RPMI7951 (cell line): ENCODE results near the gene EPS8. TPM values are rescaled to one million over a fixed set of nuclear protein-coding genes. Genes with fewer than 3 reads are reported as not detected.
"Not testable (repeated sequence)": the region's sequence is repeated elsewhere in the genome, so short reads cannot be mapped to it uniquely, and the experiment has no call there.

Experiments
- DNase-seq: peaks from one replicate; pipeline ENCODE4 v3.0.0-alpha.2; 2012; ENCODE audit warnings: low read depth
- total RNA-seq: library from RNA; depleted of rRNA; stranded (reverse); fragments of >200 nt; shearing (Covaris generic); gene quantifications from 2 replicates; pipeline ENCODE4 v1.2.3, GENCODE V29; 2014

The EPS8 gene
- total RNA-seq, 1 experiment from 2014 or later: 38.4 TPM

DNA sequence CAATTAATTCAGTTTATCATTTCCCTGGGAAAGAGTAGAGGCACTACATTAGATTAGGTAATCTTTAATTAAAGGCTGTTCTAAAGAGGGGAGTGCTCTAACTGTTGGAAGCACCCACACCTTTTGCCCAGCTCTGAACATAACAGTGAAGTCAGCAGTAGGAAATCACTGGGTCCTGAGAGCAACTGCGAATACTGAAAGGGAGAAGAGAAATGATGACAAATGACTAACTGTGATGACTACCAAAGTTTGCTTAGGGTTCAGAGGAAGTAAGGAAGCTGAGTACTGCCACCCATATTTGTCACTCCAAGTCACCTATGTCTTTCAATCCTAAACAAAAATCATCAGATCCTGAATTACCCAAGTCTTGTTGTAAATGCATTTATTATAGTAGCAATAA lies 140.6 kb downstream of the EPS8 start:
- DNase-seq: no peak

DNA sequence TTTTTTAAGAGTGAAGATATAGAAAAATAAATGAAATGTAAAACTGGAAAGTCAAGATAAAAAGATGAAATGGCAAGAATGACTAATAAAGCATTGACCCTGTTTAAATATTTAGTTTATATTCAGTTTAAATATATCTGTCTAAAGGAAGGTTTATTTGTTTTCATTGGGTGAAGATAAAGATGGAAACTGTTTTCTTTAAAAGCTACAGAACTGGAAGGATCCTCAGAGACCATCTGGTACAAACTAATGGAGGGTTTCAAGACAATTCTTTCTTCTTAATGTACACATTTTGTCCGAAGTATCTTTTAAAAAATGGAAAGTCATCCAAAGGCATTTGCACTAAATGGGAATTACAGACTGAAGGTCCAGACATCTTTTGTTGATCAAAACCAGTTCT lies 142.6 kb downstream of the EPS8 start:
- no peak for DNase-seq

GRCh38 chr12:15644700-15645099 lies 144.5 kb downstream of the EPS8 start:
- no peak for DNase-seq

- no peak for DNase-seq
Observed at GRCh38 chr12:15638231-15638630, 151.0 kb downstream of the EPS8 start.

DNA sequence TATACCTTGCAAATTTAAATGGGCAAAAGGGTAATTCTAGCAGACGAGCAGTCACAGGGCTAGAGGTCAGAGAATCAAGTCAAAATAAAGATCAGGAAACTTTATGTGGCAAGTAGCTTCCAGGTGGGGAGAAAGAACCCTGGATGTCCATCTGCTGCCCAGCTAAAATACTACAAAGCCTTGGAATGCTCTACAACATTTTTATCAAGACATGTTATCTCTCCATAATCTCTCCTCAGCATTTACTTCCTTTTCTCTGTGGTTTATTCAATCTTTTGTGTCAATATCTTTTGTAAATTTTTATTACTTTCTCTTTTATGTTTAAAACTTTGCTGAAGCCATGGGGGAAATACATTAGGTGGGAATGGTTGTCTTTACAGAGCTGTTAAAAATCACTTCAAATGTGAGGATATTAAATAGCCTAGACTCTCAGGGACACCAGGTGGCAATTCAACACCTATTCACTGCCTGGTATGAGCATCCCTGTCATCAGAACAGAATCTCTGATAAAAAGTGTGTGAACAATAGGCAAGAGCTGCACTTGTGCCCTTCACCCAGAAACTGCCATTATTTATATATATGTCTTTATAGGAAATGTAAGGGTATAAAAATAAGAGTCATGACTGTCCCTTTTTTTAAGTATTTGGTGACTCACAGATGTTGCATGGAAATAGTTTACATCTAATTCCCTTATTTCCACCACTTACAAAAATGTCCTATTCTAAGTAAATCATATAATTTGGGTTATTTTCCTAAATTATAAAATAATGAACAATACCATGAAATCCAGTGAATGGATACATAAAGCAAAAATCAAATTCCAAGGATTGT lies 152.9 kb downstream of the EPS8 start:
- no peak for DNase-seq

GRCh38 chr12:15634010-15634683 lies 155.0 kb downstream of the EPS8 start:
- no peak for DNase-seq

DNA sequence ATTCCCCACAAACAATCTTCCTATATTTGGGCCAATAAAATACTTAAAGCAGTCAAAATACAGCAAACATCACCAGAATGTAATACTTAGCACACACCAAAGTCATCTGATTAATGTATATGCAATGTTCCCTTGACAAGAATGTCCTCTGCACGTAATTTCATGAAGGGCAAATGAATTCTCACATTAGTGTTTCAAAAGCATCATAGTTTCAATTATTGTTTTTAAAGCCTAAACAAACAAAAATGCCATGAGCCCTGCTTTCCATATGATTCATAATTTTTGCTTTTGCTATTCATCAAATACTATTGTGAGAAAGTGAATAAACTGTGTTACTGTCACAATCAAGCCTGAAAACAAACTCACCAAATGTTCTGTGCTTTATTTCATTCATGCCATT lies 156.0 kb downstream of the EPS8 start:
- no peak for DNase-seq

DNA sequence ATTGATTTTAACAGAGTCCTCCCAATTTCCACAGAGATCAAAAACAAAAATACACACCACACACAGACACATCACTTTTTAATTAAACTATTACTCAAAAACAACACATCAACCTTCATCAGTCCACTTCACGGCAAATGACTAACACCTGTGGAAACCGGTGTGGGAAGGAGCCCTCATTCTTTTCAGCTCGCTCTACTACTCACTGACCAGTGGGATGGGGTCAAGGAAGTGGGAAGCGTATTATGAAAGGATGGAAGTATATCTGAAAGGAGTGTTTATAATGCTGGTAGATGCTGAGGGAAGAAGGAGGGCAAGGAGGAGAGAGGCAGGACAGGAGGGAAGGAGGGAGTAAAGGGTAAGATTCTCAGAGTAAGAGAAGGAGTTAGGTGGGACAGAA lies 156.5 kb downstream of the EPS8 start:
- no peak for DNase-seq

GRCh38 chr12:15631007-15631715 lies 158.0 kb downstream of the EPS8 start:
- DNase-seq: no peak

DNA sequence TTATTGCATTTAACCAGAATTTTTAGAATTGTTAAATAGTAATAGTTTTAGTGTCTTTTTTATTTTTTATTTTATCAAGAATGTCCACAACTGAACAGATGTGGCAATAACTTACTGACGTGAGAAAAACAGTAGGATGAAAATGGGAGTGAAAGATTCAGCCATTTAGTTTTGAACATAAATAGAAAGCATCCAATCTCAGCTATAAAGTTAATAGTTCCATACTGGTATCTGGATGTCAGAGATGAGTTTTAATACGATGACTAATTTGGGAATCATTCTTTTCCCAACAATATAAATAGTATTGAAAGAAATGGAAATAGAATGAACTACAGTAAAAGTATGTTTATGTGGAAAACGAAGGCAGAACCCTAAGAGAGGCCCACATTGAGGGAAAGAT lies 159.4 kb downstream of the EPS8 start:
- peak; percentile 20 for DNase-seq

DNA sequence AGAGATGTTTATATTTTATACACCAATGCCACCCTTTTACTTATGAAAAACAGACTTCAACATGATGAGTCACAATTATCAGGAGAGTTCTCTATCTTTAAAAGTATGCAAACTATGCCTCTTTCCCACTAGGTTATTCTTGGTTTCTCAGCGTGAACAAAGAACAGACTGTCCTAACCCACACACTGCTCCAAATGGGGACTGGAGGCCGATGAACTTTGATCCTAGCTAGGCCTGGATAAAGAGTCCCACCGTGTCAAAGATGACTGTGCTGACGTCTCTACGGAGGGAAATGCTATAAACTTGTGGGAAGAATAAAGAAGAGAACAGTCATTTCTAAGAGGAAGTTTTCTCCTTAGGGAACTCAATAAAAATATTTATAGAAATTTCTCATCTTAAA lies 160.1 kb downstream of the EPS8 start:
- DNase-seq: peak; percentile 91

GRCh38 chr12:15627995-15628945 lies 160.9 kb downstream of the EPS8 start:
- peak; percentile 22 for DNase-seq

DNA sequence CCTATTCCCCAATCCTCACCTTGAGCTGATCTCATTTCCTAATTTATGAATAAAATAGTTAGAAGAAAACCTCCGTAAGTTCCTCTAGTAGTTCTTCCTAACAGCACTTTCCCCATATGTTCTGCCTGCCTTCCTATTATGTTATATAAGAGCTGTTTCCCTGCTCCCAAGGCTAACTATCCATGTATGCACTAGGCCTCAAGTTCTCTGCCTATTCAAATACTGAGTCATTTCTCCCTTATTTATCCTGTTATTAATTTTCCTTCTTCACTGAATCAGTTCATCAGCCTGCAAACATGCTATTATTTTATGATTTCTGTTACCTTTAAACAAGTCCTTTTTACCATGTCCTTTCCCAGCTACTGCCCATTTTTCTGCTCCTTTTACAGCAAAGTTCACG lies 164.1 kb downstream of the EPS8 start:
- DNase-seq: no peak

DNA sequence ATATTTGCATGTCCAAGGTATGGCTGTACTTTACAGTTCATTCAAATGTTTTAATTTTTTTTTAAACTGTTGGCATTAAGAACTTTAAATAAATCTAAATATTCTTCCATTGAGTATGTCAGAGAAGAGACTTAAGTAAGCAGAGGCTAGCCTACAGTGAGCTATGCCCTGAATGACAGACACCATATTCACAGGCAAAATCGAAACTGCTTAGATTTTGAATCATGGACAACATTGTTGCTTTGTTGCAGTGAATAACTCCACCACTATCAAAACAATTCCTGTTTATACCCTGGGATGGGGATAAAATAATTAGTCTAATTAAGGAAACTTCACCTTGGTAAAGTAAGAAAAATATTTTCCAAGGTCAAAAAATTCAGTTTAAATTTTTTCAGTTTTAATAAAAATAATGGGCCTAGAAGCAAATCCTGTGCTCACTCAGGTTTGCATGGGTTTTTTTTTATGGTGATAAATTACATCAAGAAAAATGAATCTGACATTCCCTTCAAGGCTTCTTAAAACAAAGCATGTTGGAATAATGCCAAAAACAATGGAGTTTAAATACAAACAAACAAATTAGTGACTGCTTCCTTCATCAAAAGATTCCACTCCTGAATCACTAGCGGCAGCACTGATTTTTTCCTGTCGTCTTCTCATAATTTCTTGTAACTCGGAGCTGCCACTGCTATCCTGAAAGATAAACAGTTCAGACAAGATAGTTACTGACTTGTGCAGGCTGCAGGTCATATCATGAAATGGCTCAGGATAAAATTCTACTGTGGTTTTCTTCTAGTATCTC lies 168.2 kb downstream of the EPS8 start:
- no peak for DNase-seq

- not testable (repeated sequence) for DNase-seq
Observed at GRCh38 chr12:15616495-15616894, 172.7 kb downstream of the EPS8 start.

GRCh38 chr12:15613981-15614380 lies 175.2 kb downstream of the EPS8 start:
- DNase-seq: no peak

DNA sequence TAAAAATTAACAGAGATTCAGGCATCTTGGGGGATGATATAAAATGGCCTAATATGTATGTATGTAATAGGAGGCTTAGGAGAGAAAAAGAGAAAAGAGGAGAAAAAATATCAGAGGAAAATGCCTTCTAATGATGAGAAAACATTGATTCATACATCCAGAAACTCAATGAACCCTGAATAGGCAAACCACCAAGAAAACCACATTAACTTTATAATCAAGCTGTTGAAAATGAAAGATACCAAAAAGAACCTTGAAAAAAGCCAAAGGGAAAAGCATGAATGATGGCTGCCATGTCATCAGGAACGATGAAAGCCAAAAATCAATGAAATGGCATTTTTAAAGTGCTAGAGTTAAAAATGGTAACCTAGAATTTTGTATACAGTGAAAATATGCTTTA lies 180.2 kb downstream of the EPS8 start:
- no peak for DNase-seq

DNA sequence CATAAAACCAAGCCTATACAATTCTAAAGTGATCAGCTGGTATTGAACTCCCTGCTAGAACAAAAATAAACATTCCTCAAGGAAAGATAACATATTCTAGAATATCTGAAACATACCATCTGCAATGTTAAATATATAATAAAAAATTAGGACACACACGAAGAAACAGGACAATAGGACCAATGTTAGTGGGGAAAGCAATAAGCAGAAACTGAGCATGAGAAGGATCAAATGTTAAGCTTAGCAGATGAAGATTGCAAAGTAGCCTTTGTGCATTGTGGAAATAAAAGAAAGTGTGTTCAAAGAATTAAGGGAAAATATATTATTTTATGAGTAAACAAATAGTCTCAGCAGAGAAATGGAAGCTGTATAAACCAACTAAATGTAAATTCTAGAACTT lies 180.8 kb downstream of the EPS8 start:
- no peak for DNase-seq

DNA sequence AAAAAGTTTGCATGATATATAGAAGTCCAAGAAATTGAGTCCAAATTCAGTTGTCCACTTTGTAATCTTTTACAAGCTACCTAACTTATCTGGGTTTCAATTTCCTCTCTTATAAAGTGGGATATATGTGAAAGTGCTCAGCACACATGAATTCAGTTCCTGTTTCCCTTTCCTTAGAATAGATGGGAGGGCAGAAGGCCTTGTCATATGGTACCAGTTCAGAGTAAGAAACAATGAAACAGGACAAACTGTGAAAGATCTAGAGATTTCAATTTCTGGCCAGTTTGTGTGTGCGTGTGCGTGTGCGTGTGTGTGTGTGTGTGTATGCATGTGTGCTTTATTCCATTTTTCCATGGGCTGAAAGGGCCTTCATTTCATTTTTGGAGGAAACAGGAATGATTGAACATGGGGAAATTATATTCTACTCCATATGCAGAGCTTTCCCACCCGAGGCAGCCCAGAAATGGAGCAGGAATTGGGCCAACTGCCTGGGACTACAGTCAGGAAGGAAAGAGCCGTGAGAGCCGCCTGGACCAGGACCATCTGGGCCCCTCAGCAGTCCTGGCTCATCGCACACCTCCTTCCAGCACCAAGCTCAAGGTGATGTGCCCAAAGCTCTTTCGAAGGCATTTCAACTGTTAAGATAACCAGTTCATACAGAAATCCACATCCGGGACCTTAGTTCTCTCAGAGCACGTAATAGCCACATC lies 183.2 kb downstream of the EPS8 start:
- DNase-seq: no peak

- no peak for DNase-seq
Observed at GRCh38 chr12:15603474-15604085, 185.6 kb downstream of the EPS8 start.
